GM12892 (cell line): ENCODE data around the gene HHAT.

Source experiments
- DNase-seq: peaks from one replicate; pipeline ENCODE4 v3.0.0; 2011; ENCODE audit not compliant: insufficient read length
- FAIRE-seq: peaks from 2 replicates; lab custom pipeline; 2011; peaks lifted over from hg19 to GRCh38; lab: Jason Lieb, UNC
- POLR2A ChIP-seq: IDR thresholded peaks from 2 replicates; pipeline ENCODE4 v1.6.1; 2011; ENCODE audit warnings: low read depth, low read length, control low read depth
- POLR2AphosphoS5 ChIP-seq: IDR thresholded peaks from 2 replicates; pipeline ENCODE4 v1.6.1; 2011; ENCODE audit warnings: low read depth, low read length, control low read depth
- TAF1 ChIP-seq: IDR thresholded peaks from 2 replicates; pipeline ENCODE4 v1.6.1; 2011; ENCODE audit warnings: low read depth, mild to moderate bottlenecking, control low read depth, low read length, borderline replicate concordance

Gene HHAT

DNA sequence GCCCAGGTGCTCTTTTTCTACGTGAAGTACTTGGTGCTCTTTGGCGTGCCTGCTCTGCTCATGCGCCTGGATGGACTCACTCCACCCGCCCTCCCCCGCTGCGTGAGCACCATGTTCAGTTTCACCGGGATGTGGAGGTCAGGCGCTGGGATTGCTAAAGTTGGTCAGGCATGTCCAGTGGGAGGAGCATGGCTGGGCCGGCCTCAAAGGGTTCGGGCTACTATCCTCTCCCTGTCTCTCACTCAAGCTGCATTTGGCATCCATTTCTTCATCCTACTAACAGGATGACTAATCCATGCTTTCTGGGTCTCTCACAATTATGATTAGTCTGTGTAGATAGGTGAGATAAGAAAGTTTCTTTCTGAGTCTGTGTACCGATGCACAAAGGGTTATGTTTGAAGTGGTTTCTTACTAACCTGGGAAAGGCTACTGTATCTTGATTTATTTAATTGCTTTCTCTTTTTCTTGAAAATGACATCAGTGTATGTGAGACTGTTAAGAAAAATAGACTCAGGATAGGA lies 135.9 kb downstream of the HHAT start:
- FAIRE-seq (no peak), DNase-seq (no peak)
- TF ChIP-seq POLR2AphosphoS5 (no peak), TAF1 (no peak), POLR2A (no peak)

DNA sequence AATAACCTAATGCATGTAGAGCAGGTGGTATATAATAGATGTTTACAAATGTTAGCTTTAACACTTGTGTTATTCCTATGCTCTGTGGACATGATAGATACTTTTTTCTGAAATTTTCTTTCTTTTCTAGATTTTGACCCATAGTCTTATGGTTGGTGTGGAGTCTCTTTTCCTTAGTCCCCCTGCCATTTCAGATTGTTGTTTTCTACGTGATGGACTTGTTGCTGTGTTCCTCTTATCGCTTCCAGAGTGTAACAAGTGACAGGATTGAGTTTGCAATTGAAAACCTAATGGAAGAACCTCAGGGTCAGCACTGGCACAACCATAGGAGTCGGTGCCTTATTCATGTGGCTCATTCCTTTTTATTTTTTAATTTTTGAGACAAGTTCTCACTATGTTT lies 136.4 kb downstream of the HHAT start:
- no peak for FAIRE-seq
- DNase-seq: no peak
- TF ChIP-seq POLR2AphosphoS5 (no peak), TAF1 (no peak), POLR2A (no peak)

- FAIRE-seq: no peak
Measured at GRCh38 chr1:210467440-210468043, 138.8 kb downstream of the HHAT start.

DNA sequence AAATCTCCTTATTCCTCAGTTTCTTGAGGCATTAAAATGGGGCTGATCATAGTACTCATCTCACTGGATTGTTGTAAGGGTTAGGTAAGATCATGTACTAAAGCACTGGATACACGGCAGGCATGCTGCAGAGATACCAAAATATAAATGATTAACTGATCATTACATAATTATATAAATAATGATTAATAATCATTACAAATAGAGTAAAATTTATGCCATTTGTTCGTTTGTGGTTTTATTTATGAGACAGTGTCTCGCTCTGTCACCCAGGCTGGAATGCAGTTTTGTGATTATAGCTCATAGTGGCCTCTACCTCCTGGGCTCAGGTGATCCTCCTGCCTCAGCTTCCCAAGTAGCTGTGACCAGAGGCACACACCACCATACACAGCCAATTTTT lies 140.7 kb downstream of the HHAT start:
- DNase-seq (no peak), FAIRE-seq (no peak)
- TF ChIP-seq TAF1 (no peak), POLR2AphosphoS5 (no peak)

More at GRCh38 chr1:210467440-210468043, 138.8 kb downstream of the HHAT start:
- no peak for DNase-seq
- no peak for TF ChIP-seq POLR2AphosphoS5
- no peak for TF ChIP-seq POLR2A
- no peak for TF ChIP-seq TAF1

DNA sequence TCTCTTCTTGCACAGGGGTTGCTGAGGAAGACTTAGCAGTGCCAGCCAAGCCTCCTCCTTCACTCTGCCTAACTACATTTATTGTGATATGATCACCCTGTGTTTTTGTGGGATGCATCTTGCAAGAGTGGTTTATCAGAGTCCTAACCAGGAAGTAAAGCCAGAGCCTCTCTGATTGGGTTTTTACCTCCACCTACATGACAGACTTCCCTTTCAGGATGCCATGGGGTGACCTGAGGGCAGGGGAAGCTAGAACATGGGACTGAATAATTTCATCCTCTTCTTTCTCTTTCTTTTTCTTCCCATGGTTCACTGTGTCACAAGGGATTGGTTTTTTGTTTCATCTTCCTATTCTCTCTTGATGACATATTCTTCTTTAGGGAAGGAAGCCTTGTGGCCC lies 146.6 kb downstream of the HHAT start:
- FAIRE-seq: no peak
- TF ChIP-seq TAF1 (no peak), POLR2AphosphoS5 (no peak), POLR2A (no peak)
- no peak for DNase-seq

- no peak for FAIRE-seq
- DNase-seq: no peak
- TF ChIP-seq TAF1 (no peak), POLR2AphosphoS5 (no peak), POLR2A (no peak)
Measured at GRCh38 chr1:210475806-210476205, 147.1 kb downstream of the HHAT start.

DNA sequence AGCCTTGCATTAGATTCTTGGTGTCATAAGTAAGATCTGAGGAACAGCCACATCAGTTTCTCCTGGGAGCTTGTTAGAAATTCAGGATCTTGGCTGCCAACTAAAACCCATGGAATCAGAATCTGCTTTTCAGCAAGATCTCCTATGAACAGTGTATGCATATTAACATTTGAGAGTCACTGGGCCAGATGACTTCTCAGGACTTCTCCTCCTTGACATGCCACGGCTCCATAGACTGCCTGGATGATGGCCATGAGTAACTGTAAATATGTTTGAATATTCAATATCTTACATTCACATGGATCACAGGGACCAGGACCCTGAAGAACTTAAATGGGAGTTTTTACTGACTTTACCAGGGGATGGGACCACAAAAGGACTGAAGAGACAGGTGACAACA lies 148.0 kb downstream of the HHAT start:
- TF ChIP-seq POLR2A (no peak), POLR2AphosphoS5 (no peak), TAF1 (no peak)
- FAIRE-seq (no peak), DNase-seq (no peak)

- no peak for DNase-seq
- no peak for FAIRE-seq
- TF ChIP-seq TAF1 (no peak), POLR2AphosphoS5 (no peak), POLR2A (no peak)
Measured at GRCh38 chr1:210477328-210477924, 148.7 kb downstream of the HHAT start.

- TF ChIP-seq POLR2AphosphoS5: no peak
- TF ChIP-seq POLR2A: no peak
- no peak for TF ChIP-seq TAF1
- DNase-seq (no peak), FAIRE-seq (no peak)
Measured at GRCh38 chr1:210478820-210479219, 150.1 kb downstream of the HHAT start.

DNA sequence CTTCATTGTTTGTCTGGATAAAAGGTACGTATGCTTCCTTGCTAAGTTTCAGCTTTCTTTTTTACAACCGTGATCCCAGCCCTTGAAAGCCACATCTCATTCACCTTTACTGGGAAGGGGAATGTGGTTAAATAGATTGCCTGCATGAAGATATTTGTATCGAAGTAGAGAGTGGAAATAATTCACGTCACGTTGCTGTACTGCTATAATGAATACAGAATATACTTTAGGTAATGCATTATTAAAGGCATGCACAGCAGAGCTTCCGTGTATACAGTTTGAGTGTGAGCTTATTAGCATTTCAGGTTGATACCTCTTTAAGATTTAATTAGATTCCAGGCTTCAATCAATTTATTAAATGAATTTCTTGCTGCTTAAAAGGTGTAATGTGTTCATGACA lies 153.8 kb downstream of the HHAT start:
- TF ChIP-seq POLR2A (no peak), TAF1 (no peak), POLR2AphosphoS5 (no peak)
- no peak for DNase-seq
- FAIRE-seq: no peak

GRCh38 chr1:210482945-210483617 lies 154.4 kb downstream of the HHAT start:
- DNase-seq (no peak), FAIRE-seq (no peak)
- TF ChIP-seq TAF1 (no peak), POLR2AphosphoS5 (no peak), POLR2A (no peak)
